SK-N-SH (cell line): Measurements from ENCODE around the gene HOXA4. TPM values are rescaled to one million over a fixed set of nuclear protein-coding genes. Genes with fewer than 3 reads are reported as not detected.

Experiments
- CTCF ChIA-PET: fragments of 300-600, 350-600 bp; formaldehyde crosslinking; extraction: SDS; loops from one replicate; lab custom pipeline; 2021; lab: Yijun Ruan, JAX
- POLR2A ChIA-PET: fragments of 350-600 bp; sonication (Branson Sonifier 250); formaldehyde crosslinking; extraction: SDS; loops from one replicate; lab custom pipeline; 2020; ENCODE audit warnings: antibody characterized with exemption, inconsistent platforms; lab: Yijun Ruan, JAX
- DNase-seq: peaks from one replicate; pipeline ENCODE4 v3.0.0; 2012
- H2AFZ ChIP-seq: fragments of 200-600 bp; sonication (generic); 2 replicates; pipeline ENCODE4 v1.8.1; 2016; ENCODE audit warnings: antibody characterized with exemption, mild to moderate bottlenecking, low read depth
- H3F3A ChIP-seq: fragments of 200-600 bp; sonication (generic); replicated peaks from 2 replicates; pipeline ENCODE3; 2016; ENCODE audit warnings: antibody characterized with exemption, mild to moderate bottlenecking; ENCODE audit not compliant: insufficient read depth
- H3K27ac ChIP-seq, 2 experiments: fragments of 200-500 bp in 1 of 2; fragments of 200-600 bp in 1 of 2; sonication (Bioruptor generic) in 1 of 2; sonication (generic), shearing (Covaris generic) in 1 of 2; 2 replicates each; pipeline versions ENCODE4 v1.5.1 to v1.6.1; 2014 to 2016; ENCODE audit warnings: low read depth in 2 of 2, inconsistent platforms in 1 of 2, low read length in 1 of 2, mild to moderate bottlenecking in 1 of 2, mixed read lengths in 1 of 2
- H3K27me3 ChIP-seq: fragments of 200-600 bp; sonication (generic), shearing (Covaris generic); 2 replicates; pipeline ENCODE4 v1.6.1; 2016; ENCODE audit warnings: mixed run types; ENCODE audit not compliant: insufficient read depth
- H3K36me3 ChIP-seq, 2 experiments: fragments of 200-500 bp in 1 of 2; fragments of 200-600 bp in 1 of 2; sonication (Bioruptor generic) in 1 of 2; sonication (generic) in 1 of 2; replicated peaks in 1 of 2; 2 replicates each; pipeline versions ENCODE3 to v1.5.1; 2014 to 2016; ENCODE audit warnings: low read length in 1 of 2, mild to moderate bottlenecking in 1 of 2; ENCODE audit not compliant: insufficient read depth in 2 of 2, control insufficient read depth in 1 of 2
- H3K4me1 ChIP-seq, 2 experiments: fragments of 200-500 bp in 1 of 2; fragments of 200-600 bp in 1 of 2; sonication (Bioruptor generic) in 1 of 2; sonication (generic), shearing (Covaris generic) in 1 of 2; 2 replicates each; pipeline versions ENCODE4 v1.5.1 to v1.6.1; 2014 to 2016; ENCODE audit warnings: low read depth in 1 of 2, low read length in 1 of 2, mixed run types in 1 of 2; ENCODE audit not compliant: insufficient read depth in 2 of 2, control insufficient read depth in 1 of 2
- H3K4me2 ChIP-seq: fragments of 200-600 bp; sonication (generic), shearing (Covaris generic); 2 replicates; pipeline ENCODE4 v1.6.1; 2017; ENCODE audit warnings: mixed run types
- H3K4me3 ChIP-seq, 2 experiments: fragments of 200-500 bp in 1 of 2; fragments of 200-600 bp in 1 of 2; sonication (Bioruptor generic) in 1 of 2; sonication (generic), shearing (Covaris generic) in 1 of 2; 2 replicates each; pipeline versions ENCODE4 v1.5.1 to v1.8.1; 2014 to 2016; ENCODE audit warnings: low read depth in 2 of 2, inconsistent platforms in 1 of 2, low read length in 1 of 2, mild to moderate bottlenecking in 1 of 2, mixed read lengths in 1 of 2, moderate library complexity in 1 of 2
- H3K79me2 ChIP-seq: fragments of 200-600 bp; sonication (generic); 2 replicates; pipeline ENCODE4 v1.8.1; 2017; ENCODE audit warnings: mild to moderate bottlenecking; ENCODE audit not compliant: insufficient read depth
- H3K9ac ChIP-seq: fragments of 200-600 bp; sonication (generic); 2 replicates; pipeline ENCODE4 v1.6.1; 2017; ENCODE audit warnings: mixed run types
- H3K9me2 ChIP-seq: fragments of 200-600 bp; sonication (generic); 2 replicates; pipeline ENCODE4 v1.6.1; 2017; ENCODE audit warnings: mixed run types
- H3K9me3 ChIP-seq: fragments of 200-600 bp; sonication (generic); 2 replicates; pipeline ENCODE4 v1.6.1; 2017; ENCODE audit warnings: mixed run types, mild to moderate bottlenecking, moderate library complexity
- H4K20me1 ChIP-seq: fragments of 200-600 bp; sonication (generic); 2 replicates; pipeline ENCODE4 v1.6.1; 2017; ENCODE audit warnings: mild to moderate bottlenecking, mixed run types; ENCODE audit not compliant: insufficient read depth
- ELF1 ChIP-seq: IDR thresholded peaks from 2 replicates; pipeline ENCODE4 v1.4.0; 2012
- EP300 ChIP-seq, 2 experiments: IDR thresholded peaks; 2 replicates each; pipeline versions ENCODE4 v1.4.0 to v1.6.1; 2012; ENCODE audit warnings: borderline replicate concordance in 1 of 2, low read depth in 1 of 2, low read length in 1 of 2
- EZH2phosphoT487 ChIP-seq: fragments of 200-600 bp; sonication (generic); IDR thresholded peaks from 2 replicates; pipeline ENCODE4 v1.6.1; 2017; ENCODE audit warnings: low read depth, mixed run types, mild to moderate bottlenecking, antibody characterized with exemption, moderate library complexity, borderline replicate concordance
- FOXJ3 ChIP-seq: sonication (generic); formaldehyde crosslinking; IDR thresholded peaks from 2 replicates; pipeline ENCODE4 v1.5.1; 2020; ENCODE audit warnings: mild to moderate bottlenecking, missing genetic modification reagents
- FOXM1 ChIP-seq: IDR thresholded peaks from 2 replicates; pipeline ENCODE4 v1.4.0; 2012; ENCODE audit warnings: low read depth, mild to moderate bottlenecking
- GATA2 ChIP-seq: sonication (generic); formaldehyde crosslinking; IDR thresholded peaks from 2 replicates; pipeline ENCODE4 v1.5.0; 2020; ENCODE audit warnings: mild to moderate bottlenecking, missing genetic modification reagents
- JUND ChIP-seq: IDR thresholded peaks from 2 replicates; pipeline ENCODE4 v1.4.0; 2012
- MEF2A ChIP-seq: IDR thresholded peaks from 2 replicates; pipeline ENCODE4 v1.4.0; 2012; ENCODE audit warnings: low read depth, borderline replicate concordance
- MXI1 ChIP-seq: IDR thresholded peaks from 2 replicates; pipeline ENCODE4 v1.6.1; 2012; ENCODE audit warnings: mild to moderate bottlenecking, low read depth, low read length, improper control_type of control experiment
- NFIC ChIP-seq: IDR thresholded peaks from 2 replicates; pipeline ENCODE4 v1.4.0; 2012; ENCODE audit warnings: borderline replicate concordance
- NRF1 ChIP-seq: IDR thresholded peaks from 2 replicates; pipeline ENCODE4 v1.6.1; 2012; ENCODE audit warnings: low read depth, mild to moderate bottlenecking, low read length
- RAD21 ChIP-seq: IDR thresholded peaks from 2 replicates; pipeline ENCODE4 v1.6.1; 2012; ENCODE audit warnings: mild to moderate bottlenecking, low read length
- RCOR1 ChIP-seq: fragments of 150-350 bp; IDR thresholded peaks from 2 replicates; pipeline ENCODE4 v1.6.1; 2017; ENCODE audit warnings: antibody characterized with exemption, low read length
- RFX5 ChIP-seq: IDR thresholded peaks from 2 replicates; pipeline ENCODE4 v1.6.1; 2012; ENCODE audit warnings: mild to moderate bottlenecking, improper control_type of control experiment, low read length
- SIN3A ChIP-seq: IDR thresholded peaks from 2 replicates; pipeline ENCODE4 v1.6.1; 2012; ENCODE audit warnings: low read depth, mild to moderate bottlenecking, low read length, moderate library complexity, borderline replicate concordance
- TEAD4 ChIP-seq: IDR thresholded peaks from 2 replicates; pipeline ENCODE4 v1.4.0; 2012; ENCODE audit warnings: mild to moderate bottlenecking, borderline replicate concordance; ENCODE audit not compliant: insufficient read depth
- YY1 ChIP-seq: IDR thresholded peaks from 2 replicates; pipeline ENCODE4 v1.4.0; 2012; ENCODE audit warnings: low read depth, mild to moderate bottlenecking
- WGBS: methylation state at CpG from one replicate; pipeline ENCODE4 v1.1.6; 2017; ENCODE audit warnings: low lambda C conversion rate; 5-methylcytosine and 5-hydroxymethylcytosine counted together
- polyA plus RNA-seq, 3 experiments: library from polyadenylated mRNA; depleted of rRNA; stranded (reverse); fragments of >200 nt; gene quantifications; 2 replicates each; pipeline ENCODE4 v1.2.3, GENCODE V29; 2012
- TF ChIP-seq, protein P1 (sequence below): IDR thresholded peaks from 2 replicates; pipeline ENCODE4 v1.4.0; 2012; ENCODE audit warnings: low read depth, borderline replicate concordance
- TF ChIP-seq, protein P2 (sequence below): IDR thresholded peaks from 2 replicates; pipeline ENCODE4; 2012
- TF ChIP-seq, protein P3 (sequence below): IDR thresholded peaks from 2 replicates; pipeline ENCODE4 v1.4.0; 2012; ENCODE audit warnings: low read depth
- TF ChIP-seq, protein P4 (sequence below): fragments of 200-600 bp; sonication (generic); IDR thresholded peaks from 2 replicates; pipeline ENCODE4 v1.6.1; 2017; ENCODE audit warnings: antibody characterized with exemption, mild to moderate bottlenecking, moderate library complexity
- TF ChIP-seq, protein P5 (sequence below): fragments of 150-350 bp; IDR thresholded peaks from 2 replicates; pipeline ENCODE4 v1.6.1; 2016; ENCODE audit warnings: mild to moderate bottlenecking, low read depth, low read length

The HOXA4 gene
- polyA plus RNA-seq, 1 of the 3 experiments (the other 2 are of a cell fraction), result not detected

DNA sequence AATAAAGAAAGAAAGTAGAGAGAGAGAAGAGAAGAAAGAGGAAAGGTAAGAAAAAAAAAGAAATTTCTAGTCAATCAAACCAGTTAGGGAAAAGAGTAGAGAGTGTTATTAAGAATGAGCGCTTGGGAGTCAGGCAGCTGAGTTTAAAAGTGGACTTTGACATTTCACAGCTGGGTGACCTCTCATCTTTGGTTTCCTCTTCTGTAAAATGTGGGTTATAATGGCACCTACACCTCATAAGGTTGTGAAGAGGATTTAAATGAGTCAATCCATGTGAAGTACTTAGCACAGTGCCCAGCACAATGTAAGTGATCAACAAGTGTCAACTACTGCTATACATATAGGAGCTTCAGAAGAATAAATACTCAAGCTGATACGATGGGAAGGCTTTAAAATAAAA, 46.9 kb downstream of the HOXA4 start:
- Histone ChIP-seq H3K79me2 (no peaks in the 10 kb centered on the region), H2AFZ (no peak overlapping the region), H3K4me1 (no peaks in the 10 kb centered on the region), H3K27me3 (peaks cover 37% of the 10 kb centered on the region), H4K20me1 (no peaks in the 10 kb centered on the region), H3K4me2 (no peak overlapping the region), H3K4me3 (no peak overlapping the region), H3K9me2 (0 out of 2 replicates have a peak, but pooled peaks cover 4% of the 10 kb centered on the region), H3F3A (no peaks in the 10 kb centered on the region), H3K36me3 (no peaks in the 10 kb centered on the region), H3K9me3 (no peaks in the 10 kb centered on the region), H3K27ac (no peak overlapping the region), H3K9ac (no peak overlapping the region)
- CTCF ChIA-PET, result interaction anchor here (0.7 to 1.9 kb wide), 3 partner anchors 10 to 243 kb away, joined by 3 to 6 read pairs (median 3); no protein-coding TSS in a partner anchor
- POLR2A ChIA-PET, result no interaction called here
- no peak for TF ChIP-seq SIN3A
- no peak for TF ChIP-seq MXI1
- TF ChIP-seq, protein P1, sequence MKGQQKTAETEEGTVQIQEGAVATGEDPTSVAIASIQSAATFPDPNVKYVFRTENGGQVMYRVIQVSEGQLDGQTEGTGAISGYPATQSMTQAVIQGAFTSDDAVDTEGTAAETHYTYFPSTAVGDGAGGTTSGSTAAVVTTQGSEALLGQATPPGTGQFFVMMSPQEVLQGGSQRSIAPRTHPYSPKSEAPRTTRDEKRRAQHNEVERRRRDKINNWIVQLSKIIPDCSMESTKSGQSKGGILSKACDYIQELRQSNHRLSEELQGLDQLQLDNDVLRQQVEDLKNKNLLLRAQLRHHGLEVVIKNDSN, result no peak
- no peak for TF ChIP-seq JUND
- TF ChIP-seq ELF1, result no peak
- TF ChIP-seq NRF1, result no peak
- TF ChIP-seq, protein P2, sequence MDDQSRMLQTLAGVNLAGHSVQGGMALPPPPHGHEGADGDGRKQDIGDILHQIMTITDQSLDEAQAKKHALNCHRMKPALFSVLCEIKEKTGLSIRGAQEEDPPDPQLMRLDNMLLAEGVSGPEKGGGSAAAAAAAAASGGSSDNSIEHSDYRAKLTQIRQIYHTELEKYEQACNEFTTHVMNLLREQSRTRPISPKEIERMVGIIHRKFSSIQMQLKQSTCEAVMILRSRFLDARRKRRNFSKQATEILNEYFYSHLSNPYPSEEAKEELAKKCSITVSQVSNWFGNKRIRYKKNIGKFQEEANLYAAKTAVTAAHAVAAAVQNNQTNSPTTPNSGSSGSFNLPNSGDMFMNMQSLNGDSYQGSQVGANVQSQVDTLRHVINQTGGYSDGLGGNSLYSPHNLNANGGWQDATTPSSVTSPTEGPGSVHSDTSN, result no peak
- TF ChIP-seq, protein P3, sequence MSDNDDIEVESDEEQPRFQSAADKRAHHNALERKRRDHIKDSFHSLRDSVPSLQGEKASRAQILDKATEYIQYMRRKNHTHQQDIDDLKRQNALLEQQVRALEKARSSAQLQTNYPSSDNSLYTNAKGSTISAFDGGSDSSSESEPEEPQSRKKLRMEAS, result no peak
- no peak for TF ChIP-seq RCOR1
- TF ChIP-seq YY1, result no peak
- TF ChIP-seq EZH2phosphoT487, result no peak
- no peak for TF ChIP-seq TEAD4
- no peak for TF ChIP-seq FOXM1
- TF ChIP-seq MEF2A, result no peak
- TF ChIP-seq, protein P4, sequence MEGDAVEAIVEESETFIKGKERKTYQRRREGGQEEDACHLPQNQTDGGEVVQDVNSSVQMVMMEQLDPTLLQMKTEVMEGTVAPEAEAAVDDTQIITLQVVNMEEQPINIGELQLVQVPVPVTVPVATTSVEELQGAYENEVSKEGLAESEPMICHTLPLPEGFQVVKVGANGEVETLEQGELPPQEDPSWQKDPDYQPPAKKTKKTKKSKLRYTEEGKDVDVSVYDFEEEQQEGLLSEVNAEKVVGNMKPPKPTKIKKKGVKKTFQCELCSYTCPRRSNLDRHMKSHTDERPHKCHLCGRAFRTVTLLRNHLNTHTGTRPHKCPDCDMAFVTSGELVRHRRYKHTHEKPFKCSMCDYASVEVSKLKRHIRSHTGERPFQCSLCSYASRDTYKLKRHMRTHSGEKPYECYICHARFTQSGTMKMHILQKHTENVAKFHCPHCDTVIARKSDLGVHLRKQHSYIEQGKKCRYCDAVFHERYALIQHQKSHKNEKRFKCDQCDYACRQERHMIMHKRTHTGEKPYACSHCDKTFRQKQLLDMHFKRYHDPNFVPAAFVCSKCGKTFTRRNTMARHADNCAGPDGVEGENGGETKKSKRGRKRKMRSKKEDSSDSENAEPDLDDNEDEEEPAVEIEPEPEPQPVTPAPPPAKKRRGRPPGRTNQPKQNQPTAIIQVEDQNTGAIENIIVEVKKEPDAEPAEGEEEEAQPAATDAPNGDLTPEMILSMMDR, result no peak
- DNase-seq, result no peak
- WGBS, result 11% methylated on average over 2 of the region's 2 CpGs

DNA sequence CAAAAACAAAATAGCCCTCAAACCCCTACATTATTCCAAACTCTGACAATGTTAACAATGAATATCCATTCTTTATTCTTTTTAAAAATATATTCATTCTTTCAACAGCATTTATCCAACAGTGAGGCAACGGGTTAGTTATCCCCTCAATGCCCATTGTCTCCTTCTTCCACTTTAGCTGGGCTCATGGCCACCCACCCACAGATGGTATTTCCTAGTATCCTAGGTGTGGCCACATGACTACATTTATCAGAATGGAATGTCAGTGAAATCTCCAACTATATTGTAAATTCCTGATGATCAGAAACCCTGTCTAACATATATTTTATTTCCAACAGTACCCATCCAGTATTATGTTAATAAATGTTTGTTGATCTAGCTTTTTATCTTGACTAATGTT, 48.4 kb downstream of the HOXA4 start:
- Histone ChIP-seq H3K9me3 (no peaks in the 10 kb centered on the region), H2AFZ (no peak overlapping the region), H3K4me2 (no peak overlapping the region), H3K9ac (no peak overlapping the region), H3K79me2 (no peaks in the 10 kb centered on the region), H3K4me1 (no peaks in the 10 kb centered on the region), H4K20me1 (no peaks in the 10 kb centered on the region), H3K27ac (no peak overlapping the region), H3K9me2 (0 out of 2 replicates have a peak, but pooled peaks cover 4% of the 10 kb centered on the region), H3K36me3 (no peaks in the 10 kb centered on the region), H3F3A (no peaks in the 10 kb centered on the region), H3K27me3 (peaks cover 22% of the 10 kb centered on the region), H3K4me3 (no peak overlapping the region)
- 4% methylated on average over 1 of the region's 1 CpG for WGBS
- TF ChIP-seq NFIC, result no peak
- TF ChIP-seq YY1, result no peak
- TF ChIP-seq GATA2 (CRISPR knock-in tag), result no peak
- TF ChIP-seq, protein P5, sequence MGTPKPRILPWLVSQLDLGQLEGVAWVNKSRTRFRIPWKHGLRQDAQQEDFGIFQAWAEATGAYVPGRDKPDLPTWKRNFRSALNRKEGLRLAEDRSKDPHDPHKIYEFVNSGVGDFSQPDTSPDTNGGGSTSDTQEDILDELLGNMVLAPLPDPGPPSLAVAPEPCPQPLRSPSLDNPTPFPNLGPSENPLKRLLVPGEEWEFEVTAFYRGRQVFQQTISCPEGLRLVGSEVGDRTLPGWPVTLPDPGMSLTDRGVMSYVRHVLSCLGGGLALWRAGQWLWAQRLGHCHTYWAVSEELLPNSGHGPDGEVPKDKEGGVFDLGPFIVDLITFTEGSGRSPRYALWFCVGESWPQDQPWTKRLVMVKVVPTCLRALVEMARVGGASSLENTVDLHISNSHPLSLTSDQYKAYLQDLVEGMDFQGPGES, result no peak
- no peak for TF ChIP-seq EP300 (IDR thresholded peaks at IDR 0.05; ENCODE audit: borderline replicate concordance in 1 of 2, low read depth in 1 of 2, low read length in 1 of 2)
- no peak for TF ChIP-seq RAD21
- TF ChIP-seq RFX5, result no peak
- TF ChIP-seq FOXJ3 (CRISPR knock-in tag), result no peak
- no peak for TF ChIP-seq TEAD4
- DNase-seq, result no peak
- ChIA-PET POLR2A (no interaction called here), CTCF (interaction anchor here (1.3 kb wide), 1 partner anchor 78 kb away, joined by 3 read pairs; no protein-coding TSS in a partner anchor)
